WERI-Rb-1 (cell line): ENCODE data around the gene LRRC8A.

ENCODE experiments used
- DNase-seq: peaks from one replicate; pipeline ENCODE4 v3.0.0-alpha.2; 2020
- H3K27ac ChIP-seq: fragments of 250-450 bp; sonication (Bioruptor Pico); 2 replicates; pipeline ENCODE4 v1.5.1; 2020; ENCODE audit warnings: mild to moderate bottlenecking, moderate library complexity
- H3K27me3 ChIP-seq: fragments of 250-450 bp; sonication (Bioruptor Pico); 2 replicates; pipeline ENCODE4 v1.5.1; 2021; ENCODE audit warnings: mild to moderate bottlenecking, low read depth, moderate library complexity; ENCODE audit not compliant: insufficient read depth, severe bottlenecking
- H3K36me3 ChIP-seq: fragments of 250-450 bp; sonication (Bioruptor Pico); 2 replicates; pipeline ENCODE4 v1.5.1; 2020; ENCODE audit warnings: mild to moderate bottlenecking, moderate library complexity
- H3K4me3 ChIP-seq: 2 replicates; pipeline ENCODE4 v1.5.1; 2011; ENCODE audit warnings: low read depth, mild to moderate bottlenecking, control low read depth, low read length
- H3K9me3 ChIP-seq: fragments of 250-450 bp; sonication (Bioruptor Pico); 2 replicates; pipeline ENCODE4 v1.5.1; 2021; ENCODE audit warnings: mild to moderate bottlenecking, moderate library complexity; ENCODE audit not compliant: severe bottlenecking
- TF ChIP-seq, protein P1 (sequence below): IDR thresholded peaks from 2 replicates; pipeline ENCODE4 v1.5.1; 2011; ENCODE audit warnings: low read depth, mild to moderate bottlenecking, control low read depth, inconsistent platforms, low read length

The LRRC8A gene

GRCh38 chr9:128928624-128929023 is 46.7 kb downstream of the LRRC8A start:
- TF ChIP-seq, protein P1, sequence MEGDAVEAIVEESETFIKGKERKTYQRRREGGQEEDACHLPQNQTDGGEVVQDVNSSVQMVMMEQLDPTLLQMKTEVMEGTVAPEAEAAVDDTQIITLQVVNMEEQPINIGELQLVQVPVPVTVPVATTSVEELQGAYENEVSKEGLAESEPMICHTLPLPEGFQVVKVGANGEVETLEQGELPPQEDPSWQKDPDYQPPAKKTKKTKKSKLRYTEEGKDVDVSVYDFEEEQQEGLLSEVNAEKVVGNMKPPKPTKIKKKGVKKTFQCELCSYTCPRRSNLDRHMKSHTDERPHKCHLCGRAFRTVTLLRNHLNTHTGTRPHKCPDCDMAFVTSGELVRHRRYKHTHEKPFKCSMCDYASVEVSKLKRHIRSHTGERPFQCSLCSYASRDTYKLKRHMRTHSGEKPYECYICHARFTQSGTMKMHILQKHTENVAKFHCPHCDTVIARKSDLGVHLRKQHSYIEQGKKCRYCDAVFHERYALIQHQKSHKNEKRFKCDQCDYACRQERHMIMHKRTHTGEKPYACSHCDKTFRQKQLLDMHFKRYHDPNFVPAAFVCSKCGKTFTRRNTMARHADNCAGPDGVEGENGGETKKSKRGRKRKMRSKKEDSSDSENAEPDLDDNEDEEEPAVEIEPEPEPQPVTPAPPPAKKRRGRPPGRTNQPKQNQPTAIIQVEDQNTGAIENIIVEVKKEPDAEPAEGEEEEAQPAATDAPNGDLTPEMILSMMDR: no peak
- DNase-seq: no peak
- no peaks in the 10 kb centered on the region for H3K9me3 ChIP-seq
- no peaks in the 10 kb centered on the region for H3K27me3 ChIP-seq
- H3K27ac ChIP-seq: no peak overlapping the region; the same call in 1 of the 2 replicates
- no peak overlapping the region for H3K4me3 ChIP-seq
- peaks cover 4% of the 10 kb centered on the region; the same call in 1 of the 2 replicates for H3K36me3 ChIP-seq

DNA sequence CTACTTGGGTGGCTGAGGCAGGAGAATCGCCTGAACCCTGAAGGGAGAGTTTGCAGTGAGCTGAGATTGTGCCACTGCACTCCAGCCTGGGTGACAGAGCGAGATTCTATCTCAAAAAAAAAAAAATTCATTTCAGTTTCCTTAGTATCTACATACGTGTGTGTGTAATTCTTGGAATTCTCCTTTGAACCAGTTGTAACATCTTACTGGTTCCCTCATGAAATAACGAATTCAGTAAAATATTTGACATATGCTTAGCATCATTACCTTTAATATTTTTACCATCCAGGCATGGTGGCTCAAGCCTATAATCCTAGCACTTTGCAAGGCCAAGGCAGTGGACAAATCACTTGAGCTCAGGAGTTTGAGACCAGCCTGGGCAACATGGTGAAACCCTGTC is 47.6 kb downstream of the LRRC8A start:
- Histone ChIP-seq H3K9me3 (no peaks in the 10 kb centered on the region), H3K27me3 (no peaks in the 10 kb centered on the region), H3K27ac (no peak overlapping the region), H3K4me3 (no peak overlapping the region), H3K36me3 (peaks cover 4% of the 10 kb centered on the region; the same call in 1 of the 2 replicates)
- TF ChIP-seq, protein P1: no peak
- no peak for DNase-seq

DNA sequence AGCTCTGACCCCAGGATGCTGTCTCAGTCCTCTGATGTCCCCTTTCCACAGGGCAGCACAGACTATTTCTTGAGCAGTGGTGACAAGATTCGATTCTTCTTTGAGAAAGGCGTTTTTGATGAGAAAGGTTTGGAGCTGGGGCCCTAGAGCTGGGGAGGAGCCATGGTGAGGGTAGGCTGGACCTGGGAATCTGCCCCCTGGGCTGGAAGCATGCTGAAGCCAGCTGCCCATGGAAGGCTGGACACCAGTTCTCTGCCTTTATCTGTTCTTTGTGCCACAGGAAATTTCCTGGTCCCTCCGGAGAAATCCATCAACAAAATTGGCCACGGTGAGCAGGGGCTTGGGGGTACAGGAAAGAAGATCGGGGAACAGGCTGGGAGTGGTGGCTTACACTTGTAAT is 51.8 kb downstream of the LRRC8A start:
- Histone ChIP-seq H3K27ac (no peak overlapping the region), H3K9me3 (no peaks in the 10 kb centered on the region), H3K4me3 (no peak overlapping the region), H3K27me3 (no peaks in the 10 kb centered on the region), H3K36me3 (peaks cover 6% of the 10 kb centered on the region; the same call in 1 of the 2 replicates)
- TF ChIP-seq, protein P1: no peak
- DNase-seq: no peak

GRCh38 chr9:128936171-128936865 is 54.4 kb downstream of the LRRC8A start:
- no peaks in the 10 kb centered on the region for H3K27me3 ChIP-seq
- no peaks in the 10 kb centered on the region for H3K9me3 ChIP-seq
- no peak overlapping the region for H3K27ac ChIP-seq
- TF ChIP-seq, protein P1: no peak
- no peak for DNase-seq
- peaks cover 6% of the 10 kb centered on the region; the same call in 1 of the 2 replicates for H3K36me3 ChIP-seq
- no peak overlapping the region for H3K4me3 ChIP-seq

GRCh38 chr9:128937310-128938165 is 55.6 kb downstream of the LRRC8A start:
- Histone ChIP-seq H3K36me3 (peaks cover 9% of the 10 kb centered on the region), H3K4me3 (no peak overlapping the region), H3K27ac (no peak overlapping the region), H3K27me3 (no peaks in the 10 kb centered on the region), H3K9me3 (no peaks in the 10 kb centered on the region)
- TF ChIP-seq, protein P1: no peak
- no peak for DNase-seq
